ENCODE measurements around the gene ARHGEF35.
"Not testable (repeated sequence)": the region's sequence is repeated elsewhere in the genome, so short reads cannot be mapped to it uniquely, and the experiment has no call there.

DNA sequence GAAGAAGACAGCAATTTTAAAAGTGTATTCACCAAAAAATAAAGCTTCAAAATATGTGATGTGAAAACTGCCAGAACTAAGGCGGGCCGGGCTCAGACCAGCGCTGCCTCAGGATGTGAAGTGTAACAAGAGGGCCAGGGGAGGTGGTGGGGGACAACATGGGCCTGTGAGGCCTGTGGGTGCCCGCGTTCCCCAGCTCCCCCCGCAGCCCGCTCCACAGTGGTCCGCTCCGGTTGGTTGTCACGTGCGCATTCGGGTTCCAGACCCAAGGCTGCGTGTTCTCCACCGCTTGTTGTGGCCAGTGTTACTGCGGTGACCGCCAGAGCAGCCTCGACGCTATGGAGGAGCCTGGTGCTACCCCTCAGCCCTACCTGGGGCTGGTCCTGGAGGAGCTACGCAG lies 12.5 kb downstream of the ARHGEF35 start, which contains the start of gene CTAGE4:
- TF ChIP-seq TAF1 (IDR thresholded peaks at IDR 0.05; ENCODE audit: low read depth); EZH2 (IDR thresholded peaks at IDR 0.05; ENCODE audit: borderline replicate concordance, insufficient read depth, low read length, poor library complexity, severe bottlenecking); POLR2AphosphoS5 (IDR thresholded peaks at IDR 0.05); RAD21 (conservative IDR thresholded peaks at IDR 0.05); MXI1 (conservative IDR thresholded peaks at IDR 0.05; ENCODE audit: poor library complexity, severe bottlenecking): not testable (repeated sequence)
- TF ChIP-seq, protein P1, sequence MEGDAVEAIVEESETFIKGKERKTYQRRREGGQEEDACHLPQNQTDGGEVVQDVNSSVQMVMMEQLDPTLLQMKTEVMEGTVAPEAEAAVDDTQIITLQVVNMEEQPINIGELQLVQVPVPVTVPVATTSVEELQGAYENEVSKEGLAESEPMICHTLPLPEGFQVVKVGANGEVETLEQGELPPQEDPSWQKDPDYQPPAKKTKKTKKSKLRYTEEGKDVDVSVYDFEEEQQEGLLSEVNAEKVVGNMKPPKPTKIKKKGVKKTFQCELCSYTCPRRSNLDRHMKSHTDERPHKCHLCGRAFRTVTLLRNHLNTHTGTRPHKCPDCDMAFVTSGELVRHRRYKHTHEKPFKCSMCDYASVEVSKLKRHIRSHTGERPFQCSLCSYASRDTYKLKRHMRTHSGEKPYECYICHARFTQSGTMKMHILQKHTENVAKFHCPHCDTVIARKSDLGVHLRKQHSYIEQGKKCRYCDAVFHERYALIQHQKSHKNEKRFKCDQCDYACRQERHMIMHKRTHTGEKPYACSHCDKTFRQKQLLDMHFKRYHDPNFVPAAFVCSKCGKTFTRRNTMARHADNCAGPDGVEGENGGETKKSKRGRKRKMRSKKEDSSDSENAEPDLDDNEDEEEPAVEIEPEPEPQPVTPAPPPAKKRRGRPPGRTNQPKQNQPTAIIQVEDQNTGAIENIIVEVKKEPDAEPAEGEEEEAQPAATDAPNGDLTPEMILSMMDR (IDR thresholded peaks at IDR 0.05; ENCODE audit: poor library complexity, severe bottlenecking): not testable (repeated sequence)

Data from neural cell (in vitro differentiated cells).